Loucy (cell line): ENCODE measurements around the gene RP9.
"Not testable (repeated sequence)": the region's sequence is repeated elsewhere in the genome, so short reads cannot be mapped to it uniquely, and the experiment has no call there.

Experiments used
- H2AFZ ChIP-seq: fragments of 200-600 bp; sonication (generic); 2 replicates; pipeline ENCODE4 v1.6.0; 2016; ENCODE audit warnings: antibody characterized with exemption, mild to moderate bottlenecking, low read length, moderate library complexity
- H3F3A ChIP-seq: fragments of 200-600 bp; 2 replicates; pipeline ENCODE4 v1.6.0; 2016; ENCODE audit warnings: antibody characterized with exemption, low read depth, mild to moderate bottlenecking
- H3K27me3 ChIP-seq: fragments of 200-600 bp; sonication (generic); 2 replicates; pipeline ENCODE4 v1.6.1; 2014; ENCODE audit warnings: low read length, mild to moderate bottlenecking; ENCODE audit not compliant: insufficient read depth, poor library complexity, severe bottlenecking
- H3K36me3 ChIP-seq: fragments of 200-600 bp; sonication (generic); 2 replicates; pipeline ENCODE4 v1.6.1; 2016; ENCODE audit warnings: low read length; ENCODE audit not compliant: insufficient read depth
- H3K4me1 ChIP-seq: fragments of 200-600 bp; sonication (generic); 2 replicates; pipeline ENCODE4 v1.5.1; 2014; ENCODE audit warnings: low read length, mild to moderate bottlenecking; ENCODE audit not compliant: insufficient read depth, poor library complexity, severe bottlenecking
- H3K4me2 ChIP-seq: fragments of 200-600 bp; sonication (generic); 2 replicates; pipeline ENCODE4 v1.6.0; 2014; ENCODE audit warnings: antibody characterized with exemption, low read length, low read depth, mild to moderate bottlenecking; ENCODE audit not compliant: poor library complexity, severe bottlenecking
- H3K4me3 ChIP-seq: fragments of 200-600 bp; sonication (generic); 2 replicates; pipeline ENCODE4 v1.5.1; 2014; ENCODE audit warnings: low read length, mild to moderate bottlenecking, mixed read lengths; ENCODE audit not compliant: poor library complexity, severe bottlenecking
- H3K79me2 ChIP-seq: fragments of 200-600 bp; sonication (generic); 2 replicates; pipeline ENCODE4 v1.6.1; 2014; ENCODE audit warnings: low read length; ENCODE audit not compliant: insufficient read depth
- H3K9ac ChIP-seq: fragments of 200-600 bp; sonication (generic); 2 replicates; pipeline ENCODE4 v1.6.0; 2014; ENCODE audit warnings: mild to moderate bottlenecking, low read depth, low read length, moderate library complexity; ENCODE audit not compliant: poor library complexity, severe bottlenecking
- H3K9me2 ChIP-seq: fragments of 200-600 bp; sonication (generic); replicated peaks from 2 replicates; pipeline ENCODE4 v1.6.1; 2016; ENCODE audit warnings: low read depth, low read length, mixed read lengths
- H3K9me3 ChIP-seq: fragments of 200-600 bp; sonication (generic); 2 replicates; pipeline ENCODE4 v1.6.1; 2014; ENCODE audit warnings: mild to moderate bottlenecking, antibody characterized with exemption, low read length, low read depth; ENCODE audit not compliant: insufficient read depth
- H4K20me1 ChIP-seq: fragments of 200-600 bp; sonication (generic); 2 replicates; pipeline ENCODE4 v1.6.0; 2014; ENCODE audit warnings: antibody characterized with exemption, low read length, mild to moderate bottlenecking; ENCODE audit not compliant: insufficient read depth, poor library complexity, severe bottlenecking
- EZH2phosphoT487 ChIP-seq: fragments of 200-600 bp; IDR thresholded peaks from 2 replicates; pipeline ENCODE4 v1.6.1; 2018; ENCODE audit warnings: antibody characterized with exemption, mild to moderate bottlenecking, moderate library complexity, borderline replicate concordance
- TF ChIP-seq, protein P1 (sequence below): fragments of 200-600 bp; sonication (generic); conservative IDR thresholded peaks from 2 replicates; pipeline ENCODE4 v1.5.1; 2014; ENCODE audit warnings: mild to moderate bottlenecking, antibody characterized with exemption, low read length

Gene RP9

DNA sequence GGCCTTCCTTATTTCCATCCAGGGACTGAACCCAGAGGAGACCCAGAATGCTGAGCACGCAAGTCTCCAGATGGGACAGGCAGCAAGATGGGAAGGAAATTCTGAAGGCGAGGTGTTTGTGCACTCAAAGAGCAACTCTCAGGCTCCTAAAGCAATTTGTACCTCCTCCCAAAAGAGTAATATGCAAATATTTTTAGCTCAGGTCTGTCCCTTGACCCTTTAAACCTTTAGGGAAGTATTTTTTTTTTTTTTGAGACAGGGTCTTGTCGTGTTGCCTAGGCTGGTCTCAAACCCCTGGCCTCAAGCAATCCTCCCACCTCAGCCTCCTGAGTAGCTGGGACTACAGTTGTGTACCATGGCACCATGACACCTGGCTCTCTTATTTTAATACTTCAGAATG lies 8.4 kb downstream of the RP9 start:
- peaks cover 42% of the 10 kb centered on the region for H3K79me2 ChIP-seq
- no peak overlapping the region for H3K4me2 ChIP-seq
- TF ChIP-seq, protein P1, sequence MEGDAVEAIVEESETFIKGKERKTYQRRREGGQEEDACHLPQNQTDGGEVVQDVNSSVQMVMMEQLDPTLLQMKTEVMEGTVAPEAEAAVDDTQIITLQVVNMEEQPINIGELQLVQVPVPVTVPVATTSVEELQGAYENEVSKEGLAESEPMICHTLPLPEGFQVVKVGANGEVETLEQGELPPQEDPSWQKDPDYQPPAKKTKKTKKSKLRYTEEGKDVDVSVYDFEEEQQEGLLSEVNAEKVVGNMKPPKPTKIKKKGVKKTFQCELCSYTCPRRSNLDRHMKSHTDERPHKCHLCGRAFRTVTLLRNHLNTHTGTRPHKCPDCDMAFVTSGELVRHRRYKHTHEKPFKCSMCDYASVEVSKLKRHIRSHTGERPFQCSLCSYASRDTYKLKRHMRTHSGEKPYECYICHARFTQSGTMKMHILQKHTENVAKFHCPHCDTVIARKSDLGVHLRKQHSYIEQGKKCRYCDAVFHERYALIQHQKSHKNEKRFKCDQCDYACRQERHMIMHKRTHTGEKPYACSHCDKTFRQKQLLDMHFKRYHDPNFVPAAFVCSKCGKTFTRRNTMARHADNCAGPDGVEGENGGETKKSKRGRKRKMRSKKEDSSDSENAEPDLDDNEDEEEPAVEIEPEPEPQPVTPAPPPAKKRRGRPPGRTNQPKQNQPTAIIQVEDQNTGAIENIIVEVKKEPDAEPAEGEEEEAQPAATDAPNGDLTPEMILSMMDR, result no peak
- TF ChIP-seq EZH2phosphoT487, result no peak
- no peaks in the 10 kb centered on the region for H3K9me3 ChIP-seq
- no peaks in the 10 kb centered on the region for H3K9me2 ChIP-seq
- H3K4me3 ChIP-seq, result no peak overlapping the region
- peaks cover 72% of the 10 kb centered on the region; the same call in 1 of the 2 replicates for H3K36me3 ChIP-seq
- H3K9ac ChIP-seq, result no peak overlapping the region
- H3K4me1 ChIP-seq, result peaks cover 4% of the 10 kb centered on the region
- no peaks in the 10 kb centered on the region for H3K27me3 ChIP-seq
- H2AFZ ChIP-seq, result no peak overlapping the region
- H3F3A ChIP-seq, result no peaks in the 10 kb centered on the region
- peaks cover 20% of the 10 kb centered on the region for H4K20me1 ChIP-seq

DNA sequence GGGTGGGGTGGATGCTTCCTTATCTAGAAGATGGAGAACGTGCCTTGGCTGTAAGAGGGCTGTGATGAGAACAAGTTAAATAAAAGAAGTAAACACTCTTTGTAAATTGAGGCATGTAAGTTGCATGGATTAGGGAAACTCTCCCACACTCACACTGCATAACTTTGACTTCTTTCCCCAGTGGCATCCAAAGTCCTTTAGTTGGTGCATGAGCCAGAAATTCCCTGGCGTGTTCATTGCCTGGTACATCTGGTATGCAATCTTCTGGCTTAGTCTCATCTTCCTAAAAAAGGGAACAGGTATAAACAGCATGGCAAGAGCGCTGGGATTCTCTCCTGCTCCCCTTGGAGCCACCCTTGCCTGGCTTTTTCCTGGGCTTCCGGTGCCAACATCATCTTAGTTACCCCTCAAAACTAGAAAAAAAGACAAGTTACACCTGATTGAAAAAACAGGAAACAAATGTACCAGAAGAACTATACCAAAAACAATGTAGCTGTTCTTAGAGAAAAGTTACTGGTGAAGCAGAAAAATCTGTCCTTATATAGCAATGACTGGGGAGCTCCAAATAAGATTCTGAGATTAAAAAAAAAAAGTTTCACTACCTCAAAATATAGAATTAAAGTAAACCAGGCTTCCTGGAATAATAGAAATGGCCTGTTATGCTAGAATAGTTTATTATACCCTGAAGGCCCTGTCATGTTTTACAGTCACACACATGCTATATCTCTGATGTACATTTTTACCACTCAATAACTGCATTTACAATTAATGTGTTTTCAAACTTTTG lies 9.9 kb downstream of the RP9 start:
- Histone ChIP-seq H3K4me3 (no peak overlapping the region), H3K27me3 (no peaks in the 10 kb centered on the region), H3K4me1 (no peaks in the 10 kb centered on the region), H2AFZ (no peak overlapping the region), H3F3A (no peaks in the 10 kb centered on the region), H3K36me3 (peaks cover 80% of the 10 kb centered on the region), H3K9ac (no peak overlapping the region), H3K79me2 (peaks cover 29% of the 10 kb centered on the region; the same call in 1 of the 2 replicates), H4K20me1 (peaks cover 9% of the 10 kb centered on the region), H3K9me2 (no peaks in the 10 kb centered on the region), H3K4me2 (no peak overlapping the region), H3K9me3 (no peaks in the 10 kb centered on the region)
- TF ChIP-seq, protein P1, result no peak
- no peak for TF ChIP-seq EZH2phosphoT487

DNA sequence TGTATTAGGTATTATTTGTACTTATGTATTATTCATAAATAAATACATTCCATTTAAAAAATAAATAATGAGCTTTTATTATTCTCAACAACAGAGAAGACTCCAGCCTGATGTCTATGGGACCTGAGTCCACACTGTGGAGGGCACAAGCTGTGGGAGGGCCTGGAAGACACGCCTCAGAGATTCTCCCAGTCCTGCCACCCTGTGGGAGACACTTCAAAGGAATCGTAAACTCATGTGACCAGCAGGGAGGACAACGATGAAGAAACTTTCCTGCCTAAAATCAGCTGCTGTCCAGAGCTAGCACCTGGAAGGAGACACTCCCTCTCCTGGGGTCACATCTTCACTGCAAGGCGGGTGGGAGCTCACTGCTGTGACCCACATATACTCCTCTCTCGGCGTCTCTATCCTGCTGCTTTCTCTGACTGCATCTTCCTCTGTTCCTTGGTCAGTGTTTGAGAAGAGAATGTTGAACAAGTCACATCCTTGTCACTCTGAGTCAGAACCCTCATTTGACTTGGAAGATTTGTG lies 14.4 kb downstream of the RP9 start:
- H3K4me1 ChIP-seq, H3K9ac ChIP-seq, H3K9me2 ChIP-seq, H3F3A ChIP-seq, H2AFZ ChIP-seq, H3K4me2 ChIP-seq, H3K9me3 ChIP-seq, H4K20me1 ChIP-seq, H3K27me3 ChIP-seq, H3K79me2 ChIP-seq, H3K4me3 ChIP-seq: not testable (repeated sequence)
- H3K36me3 ChIP-seq, result peaks cover 56% of the 10 kb centered on the region

DNA sequence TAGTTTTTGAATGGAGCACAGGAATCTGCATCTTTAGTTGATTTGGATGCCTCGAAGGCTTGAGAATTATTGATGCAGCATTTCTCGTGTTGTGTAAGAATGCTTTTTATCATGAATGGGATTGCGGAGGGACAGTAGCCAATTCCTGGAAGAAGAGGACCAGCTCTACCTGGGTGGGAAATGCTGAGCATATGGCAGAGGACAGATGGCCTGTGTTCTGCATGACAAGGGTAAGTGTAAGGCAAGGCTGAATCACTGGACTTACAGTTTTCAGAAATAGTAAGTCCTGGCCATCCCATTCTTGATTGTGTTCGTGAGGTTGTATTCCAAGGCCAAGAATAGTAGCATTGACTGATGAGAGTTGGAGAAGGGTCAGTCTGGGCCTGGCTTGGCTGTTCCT lies 15.9 kb downstream of the RP9 start:
- Histone ChIP-seq H3K9me3 (no peaks in the 10 kb centered on the region), H3K4me1 (no peaks in the 10 kb centered on the region), H3K9ac (no peak overlapping the region), H4K20me1 (no peaks in the 10 kb centered on the region), H3K9me2 (no peaks in the 10 kb centered on the region), H3K36me3 (peaks cover 40% of the 10 kb centered on the region), H3K27me3 (no peaks in the 10 kb centered on the region), H3K79me2 (no peaks in the 10 kb centered on the region), H2AFZ (no peak overlapping the region), H3K4me3 (no peak overlapping the region), H3F3A (no peaks in the 10 kb centered on the region), H3K4me2 (no peak overlapping the region)
- no peak for TF ChIP-seq EZH2phosphoT487
- TF ChIP-seq, protein P1, result no peak
